GM21381 (cell line): Measurements from ENCODE around the gene SGPP1.
"Not testable (repeated sequence)": the region's sequence is repeated elsewhere in the genome, so short reads cannot be mapped to it uniquely, and the experiment has no call there.

Experiments used
- ATAC-seq: cut with Tn5 transposase; IDR thresholded peaks from one replicate; pipeline ENCODE4 v1.9.1; 2021; ENCODE audit warnings: mild to moderate bottlenecking, moderate library complexity; ENCODE audit not compliant: unreplicated experiment

The SGPP1 gene, protein sequence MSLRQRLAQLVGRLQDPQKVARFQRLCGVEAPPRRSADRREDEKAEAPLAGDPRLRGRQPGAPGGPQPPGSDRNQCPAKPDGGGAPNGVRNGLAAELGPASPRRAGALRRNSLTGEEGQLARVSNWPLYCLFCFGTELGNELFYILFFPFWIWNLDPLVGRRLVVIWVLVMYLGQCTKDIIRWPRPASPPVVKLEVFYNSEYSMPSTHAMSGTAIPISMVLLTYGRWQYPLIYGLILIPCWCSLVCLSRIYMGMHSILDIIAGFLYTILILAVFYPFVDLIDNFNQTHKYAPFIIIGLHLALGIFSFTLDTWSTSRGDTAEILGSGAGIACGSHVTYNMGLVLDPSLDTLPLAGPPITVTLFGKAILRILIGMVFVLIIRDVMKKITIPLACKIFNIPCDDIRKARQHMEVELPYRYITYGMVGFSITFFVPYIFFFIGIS

GRCh38 chr14:63727736-63728728 lies at the start of gene SGPP1:
Gene SGPP1 (minus strand): TSS chr14:63728065. CDS start chr14:63727944, 121 bp downstream.
- peak; percentile 68 for ATAC-seq

DNA sequence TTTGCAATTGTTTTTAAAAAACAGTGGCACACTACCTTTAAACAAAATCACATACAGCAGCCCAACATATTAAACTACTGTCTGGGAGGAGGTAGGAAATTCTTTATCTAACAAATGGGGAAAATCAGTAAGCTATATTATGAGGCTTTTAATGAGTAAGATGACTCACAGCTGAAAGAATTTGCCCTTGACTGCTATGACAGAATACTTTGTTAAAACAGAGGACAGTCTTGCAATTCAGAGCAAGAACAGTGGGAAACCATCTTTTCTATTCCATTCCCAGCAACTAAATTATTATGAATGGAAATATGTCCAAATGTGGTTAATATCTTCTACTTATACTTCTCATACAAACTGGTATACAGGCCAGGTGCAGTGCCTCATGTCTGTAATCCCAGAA lies 49.2 kb upstream of the SGPP1 start:
- no peak for ATAC-seq

DNA sequence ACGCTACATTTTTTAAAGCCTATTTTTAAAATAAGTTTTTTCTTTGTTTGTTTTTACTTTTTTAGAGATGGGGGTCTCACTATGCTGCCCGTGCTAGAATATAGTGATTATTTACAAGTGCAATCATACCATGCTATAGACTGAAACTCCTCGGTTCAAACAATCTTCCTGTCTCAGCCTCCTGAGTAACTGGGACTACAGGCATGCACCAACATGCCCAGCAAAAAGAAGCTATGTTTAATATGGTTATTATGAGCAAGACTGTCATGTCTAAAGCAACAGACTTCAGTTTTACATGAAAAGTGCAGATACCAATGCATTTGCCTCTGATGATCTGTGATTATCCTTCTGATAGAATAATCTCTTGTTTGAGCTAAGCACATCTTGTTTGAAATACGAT lies 45.6 kb upstream of the SGPP1 start:
- ATAC-seq = no peak

DNA sequence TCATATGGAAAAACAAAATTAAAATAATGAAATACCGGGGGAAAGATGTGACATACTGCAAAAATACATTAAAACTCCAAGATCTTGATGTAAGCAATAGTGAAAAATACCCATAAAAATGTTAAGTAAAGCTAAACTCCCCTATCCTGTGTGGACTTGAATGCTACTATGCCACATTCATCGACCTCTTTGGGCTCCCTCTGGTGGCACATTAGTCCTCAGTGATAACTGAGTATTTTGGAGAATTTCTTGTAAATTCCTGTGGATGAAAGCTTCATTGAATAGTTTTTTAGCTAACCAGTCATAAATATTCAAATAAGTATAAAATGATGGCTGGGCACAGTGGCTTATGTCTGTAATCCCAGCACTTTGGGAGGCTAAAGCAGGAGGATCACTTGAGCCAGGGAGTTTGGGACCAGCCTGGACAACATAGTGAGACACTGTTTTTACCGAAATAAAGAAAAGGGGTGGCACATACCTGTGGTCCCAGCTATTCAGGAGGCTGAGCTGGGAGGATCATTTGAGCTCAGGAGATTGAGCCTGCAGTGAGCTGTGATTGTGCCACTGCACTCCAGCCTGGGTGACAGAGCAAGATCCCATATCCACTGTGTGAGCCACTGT lies 42.4 kb upstream of the SGPP1 start:
- no peak for ATAC-seq

DNA sequence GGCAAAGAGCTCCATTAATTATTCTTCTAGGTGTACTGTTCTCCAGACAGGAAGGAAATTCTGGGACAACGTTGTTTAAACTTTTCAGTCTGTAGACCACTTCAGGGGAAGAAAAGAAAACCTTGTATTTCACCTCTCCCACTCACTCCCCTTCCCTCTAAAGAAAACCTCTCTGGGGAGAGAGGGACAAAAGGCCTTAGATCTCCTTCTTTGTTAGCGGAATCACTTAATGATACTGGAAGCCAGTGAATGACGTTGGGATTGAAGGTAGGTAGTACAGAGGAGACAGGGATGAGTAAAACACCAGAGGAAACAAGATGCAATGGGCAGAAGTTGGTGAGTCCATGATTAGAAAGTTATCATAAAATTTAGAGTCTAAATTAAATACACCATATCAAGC lies 38.7 kb upstream of the SGPP1 start:
- ATAC-seq = no peak

DNA sequence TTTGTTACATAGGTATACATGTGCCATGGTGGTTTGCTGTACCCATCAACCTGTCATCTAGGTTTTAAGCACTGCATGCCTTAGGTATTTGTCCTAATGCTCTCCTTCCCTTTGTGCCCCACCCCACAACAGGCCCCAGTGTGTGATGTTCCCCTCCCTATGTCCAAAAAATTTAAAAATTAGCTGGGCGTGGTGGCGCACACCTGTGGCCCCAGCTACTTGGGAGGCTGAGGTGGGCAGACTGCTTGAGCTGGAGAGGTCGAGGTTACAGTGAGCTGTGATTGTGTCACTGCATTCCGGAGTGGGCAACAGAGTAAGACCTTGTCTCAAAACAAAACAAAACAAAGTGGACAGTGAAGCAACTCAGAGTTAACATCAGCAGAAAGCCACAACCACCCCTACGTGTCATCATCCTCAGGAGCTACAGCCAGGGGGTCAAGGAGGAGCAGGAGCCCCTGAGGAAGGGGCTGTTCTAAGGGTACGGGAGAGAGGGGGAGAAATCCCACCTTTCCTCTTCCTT lies 36.8 kb upstream of the SGPP1 start:
- no peak for ATAC-seq

DNA sequence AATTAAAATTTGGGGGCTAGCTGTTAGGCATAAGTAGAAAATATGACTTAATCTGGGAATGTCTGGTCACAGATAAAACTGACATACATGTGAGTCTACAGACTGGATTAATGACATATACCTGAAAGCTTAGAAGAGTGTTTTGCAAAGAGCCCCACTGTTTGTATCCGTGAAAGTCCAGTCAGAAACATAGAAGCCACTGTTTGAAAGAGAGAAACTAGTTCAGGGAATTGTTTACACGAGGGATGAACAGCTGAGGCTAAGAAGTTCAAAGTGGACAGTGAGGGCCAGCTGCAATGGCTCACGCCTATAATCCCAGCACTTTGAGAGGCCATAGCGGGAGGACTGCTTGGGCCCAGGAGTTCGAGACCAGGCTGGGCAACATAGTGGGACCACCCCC lies 36.2 kb upstream of the SGPP1 start:
- ATAC-seq = no peak

- no peak for ATAC-seq
These were observed 33.7 kb upstream of the SGPP1 start for GRCh38 chr14:63761351-63762117.

GRCh38 chr14:63760014-63760413 lies 32.1 kb upstream of the SGPP1 start:
- peak; percentile 57 for ATAC-seq

DNA sequence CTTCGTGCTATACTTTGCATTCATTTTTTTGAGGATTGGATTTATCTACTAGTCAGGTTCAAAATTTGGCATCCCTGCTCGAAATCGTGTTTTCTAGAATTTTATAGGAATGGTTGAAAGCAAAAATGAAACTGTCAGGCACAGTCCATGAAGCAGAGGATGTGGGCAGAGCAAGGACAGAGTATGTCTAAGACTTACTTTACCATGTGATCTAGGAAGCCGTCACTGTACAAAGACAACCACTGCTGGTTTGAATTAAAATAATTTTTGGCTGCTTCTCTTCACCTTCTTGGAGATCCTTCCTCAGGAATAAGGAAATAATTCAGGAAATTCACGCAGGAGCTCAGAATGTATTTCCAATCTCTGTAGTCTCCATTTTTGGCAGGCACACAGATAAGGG lies 31.6 kb upstream of the SGPP1 start:
- ATAC-seq = peak; percentile 75

- ATAC-seq = no peak
These were observed 29.3 kb upstream of the SGPP1 start for GRCh38 chr14:63757211-63757610.

GRCh38 chr14:63752449-63753169 lies 24.7 kb upstream of the SGPP1 start:
- ATAC-seq = no peak

- ATAC-seq = not testable (repeated sequence)
These were observed 23.2 kb upstream of the SGPP1 start for GRCh38 chr14:63751076-63751475.

GRCh38 chr14:63747846-63748245 lies 20.0 kb upstream of the SGPP1 start:
- ATAC-seq = no peak

GRCh38 chr14:63745858-63746425 lies 18.1 kb upstream of the SGPP1 start:
- peak; percentile 72 for ATAC-seq

DNA sequence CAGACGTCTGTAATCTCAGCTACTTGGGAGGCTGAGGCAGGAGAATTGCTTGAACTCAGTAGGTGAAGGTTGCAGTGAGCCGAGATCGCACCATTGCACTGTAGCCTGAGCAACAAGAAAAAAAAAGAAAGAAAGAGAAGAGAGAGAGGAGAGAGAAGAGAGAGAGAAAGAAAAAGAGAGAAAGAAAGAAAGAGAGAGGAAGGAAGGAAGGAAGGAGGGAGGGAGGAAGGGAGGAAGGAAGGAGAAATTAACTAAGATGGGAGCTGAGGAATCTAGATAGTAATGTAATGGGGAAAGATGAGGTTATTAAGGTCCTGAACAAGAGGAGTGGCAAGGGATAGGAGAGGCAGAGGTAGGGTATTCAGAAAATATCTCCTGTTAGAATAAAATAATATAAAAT lies 17.4 kb upstream of the SGPP1 start:
- no peak for ATAC-seq

GRCh38 chr14:63737582-63738006 lies 9.7 kb upstream of the SGPP1 start:
- peak; percentile 94 for ATAC-seq

DNA sequence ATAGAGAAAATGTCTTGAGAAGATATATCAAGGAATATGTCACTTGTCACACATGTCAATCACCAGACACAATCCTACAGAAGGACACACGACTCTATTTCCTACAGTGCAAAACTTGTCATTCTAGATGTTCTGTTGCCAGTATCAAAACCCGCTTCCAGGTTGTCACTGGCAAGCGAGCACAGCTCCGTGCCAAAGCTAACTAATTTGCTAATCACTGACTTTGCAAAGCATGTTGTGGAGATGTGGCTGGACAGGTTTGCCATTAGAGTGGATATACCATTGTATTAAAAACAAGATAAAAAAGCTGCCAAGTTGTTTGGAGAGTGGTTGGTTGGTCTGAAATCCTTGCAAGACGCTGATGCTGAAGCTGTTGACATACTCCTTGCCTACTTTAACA lies 7.9 kb upstream of the SGPP1 start:
- ATAC-seq = no peak

DNA sequence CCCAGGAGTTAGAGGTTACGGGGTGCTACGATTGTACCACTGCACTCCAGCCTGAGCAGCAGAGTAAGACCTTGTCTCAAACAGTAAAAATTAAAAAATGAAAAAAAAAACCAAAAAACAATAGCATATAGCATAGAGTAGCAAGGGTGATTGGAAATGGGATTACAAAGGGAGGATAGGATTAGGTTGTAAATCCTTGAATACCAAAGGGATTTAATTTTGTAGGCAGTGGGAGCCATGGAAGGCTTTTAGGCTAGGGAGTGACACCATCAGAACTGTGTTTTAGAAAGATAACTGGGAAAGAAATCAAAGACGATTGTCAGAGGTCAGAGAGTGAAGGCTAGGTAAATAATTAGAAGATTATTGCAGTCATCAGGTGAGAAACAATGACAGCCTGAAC lies 2.8 kb upstream of the SGPP1 start:
- no peak for ATAC-seq
